Keratinocyte (primary cell): Measurements from ENCODE around the gene LDB2. TPM values are rescaled to one million over a fixed set of nuclear protein-coding genes. Genes with fewer than 3 reads are reported as not detected.

Experiments
- DNase-seq: peaks from one replicate; pipeline ENCODE4 v3.0.0-alpha.2; 2011; ENCODE audit warnings: low read depth, missing footprints, low spot score
- FAIRE-seq: peaks from 2 replicates; lab custom pipeline; 2011; peaks lifted over from hg19 to GRCh38; lab: Jason Lieb, UNC
- H2AFZ ChIP-seq: 2 replicates; pipeline ENCODE4 v1.6.0; 2012; ENCODE audit warnings: low read length, control low read depth, inconsistent platforms; ENCODE audit not compliant: control insufficient read depth
- H3K27ac ChIP-seq: 2 replicates; pipeline ENCODE4 v1.5.1; 2011; ENCODE audit warnings: low read length; ENCODE audit not compliant: control insufficient read depth, insufficient read depth
- H3K27me3 ChIP-seq: 3 replicates; pipeline ENCODE4 v1.6.0; 2011; ENCODE audit warnings: low read length; ENCODE audit not compliant: control insufficient read depth, insufficient read depth; ENCODE audit errors: extremely low read depth
- H3K36me3 ChIP-seq, 2 experiments: 2 replicates in 1 of 2; 3 replicates in 1 of 2; pipeline ENCODE4 v1.5.1; 2011; ENCODE audit warnings: low read length in 2 of 2, mild to moderate bottlenecking in 1 of 2; ENCODE audit not compliant: control insufficient read depth in 2 of 2, insufficient read depth in 2 of 2; ENCODE audit errors: extremely low read depth in 1 of 2
- H3K4me1 ChIP-seq: 3 replicates; pipeline ENCODE4 v1.5.1; 2011; ENCODE audit warnings: low read length; ENCODE audit not compliant: control insufficient read depth, insufficient read depth; ENCODE audit errors: extremely low read depth
- H3K4me2 ChIP-seq: 3 replicates; pipeline ENCODE4 v1.6.0; 2011; ENCODE audit warnings: low read depth, low read length; ENCODE audit not compliant: control insufficient read depth, insufficient read depth; ENCODE audit errors: extremely low read depth
- H3K4me3 ChIP-seq, 3 experiments: fragments of 200-600 bp in 1 of 3; sonication (generic) in 1 of 3; 2 replicates in 2 of 3; 3 replicates in 1 of 3; pipeline ENCODE4 v1.5.1; 2011 to 2016; ENCODE audit warnings: low read length in 3 of 3, mild to moderate bottlenecking in 3 of 3, control low read depth in 2 of 3, inconsistent platforms in 1 of 3, low read depth in 1 of 3, mixed read lengths in 1 of 3, mixed run types in 1 of 3, moderate library complexity in 1 of 3; ENCODE audit not compliant: control insufficient read depth in 2 of 3, insufficient read depth in 2 of 3; ENCODE audit errors: extremely low read depth in 1 of 3
- H3K79me2 ChIP-seq: 2 replicates; pipeline ENCODE4 v1.6.0; 2012; ENCODE audit warnings: low read length; ENCODE audit not compliant: control insufficient read depth, insufficient read depth
- H3K9ac ChIP-seq: 3 replicates; pipeline ENCODE4 v1.6.0; 2011; ENCODE audit warnings: low read length; ENCODE audit not compliant: control insufficient read depth, insufficient read depth; ENCODE audit errors: extremely low read depth
- H3K9me1 ChIP-seq: 3 replicates; pipeline ENCODE4 v1.6.0; 2011; ENCODE audit warnings: low read length; ENCODE audit not compliant: control insufficient read depth, insufficient read depth; ENCODE audit errors: extremely low read depth
- H3K9me3 ChIP-seq: 2 replicates; pipeline ENCODE4 v1.5.1; 2012; ENCODE audit warnings: low read depth, low read length; ENCODE audit not compliant: control insufficient read depth
- H4K20me1 ChIP-seq: 3 replicates; pipeline ENCODE4 v1.6.0; 2011; ENCODE audit warnings: low read length; ENCODE audit not compliant: control insufficient read depth, insufficient read depth; ENCODE audit errors: extremely low read depth
- EZH2 ChIP-seq: IDR thresholded peaks from one replicate; pipeline ENCODE4 v1.6.1; 2012; ENCODE audit warnings: inconsistent platforms, mild to moderate bottlenecking, low read length, moderate library complexity
- dilution Hi-C: fragments of 300-500 bp; cut with MboI; formaldehyde crosslinking; loops from one replicate; pipeline ENCODE4 v1.7.0; 2020; ENCODE audit warnings: low sequenced_read_pairs; ENCODE audit not compliant: extremely low pct_ligation_motif_present
- polyA plus RNA-seq, 5 experiments: library from polyadenylated mRNA; depleted of rRNA in 3 of 5; stranded (reverse) in 3 of 5; stranded (forward) in 1 of 5; unstranded in 1 of 5; fragments of >200 nt; gene quantifications; 1 replicate in 1 of 5; 2 replicates in 3 of 5; 3 replicates in 1 of 5; pipeline versions ENCODE4 v1.2.1 to v1.2.3, GENCODE V29; 2011 to 2012; ENCODE audit warnings: missing spikeins in 2 of 5, low read depth in 1 of 5, low replicate concordance in 1 of 5
- TF ChIP-seq, protein P1 (sequence below), 3 experiments: IDR thresholded peaks in 1 of 3; conservative IDR thresholded peaks in 1 of 3; optimal IDR thresholded peaks in 1 of 3; 2 replicates in 2 of 3; 3 replicates in 1 of 3; pipeline versions ENCODE3 to v1.5.1; 2011; ENCODE audit warnings: low read length in 3 of 3, mild to moderate bottlenecking in 3 of 3, moderate library complexity in 2 of 3, control low read depth in 1 of 3, inconsistent platforms in 1 of 3; ENCODE audit not compliant: insufficient read depth in 2 of 3; ENCODE audit errors: extremely low read depth in 1 of 3

Gene LDB2
- polyA plus RNA-seq, 1 donor (not counting 4 experiments of a cell fraction or from before 2014, with no cell fraction given), result not detected

DNA sequence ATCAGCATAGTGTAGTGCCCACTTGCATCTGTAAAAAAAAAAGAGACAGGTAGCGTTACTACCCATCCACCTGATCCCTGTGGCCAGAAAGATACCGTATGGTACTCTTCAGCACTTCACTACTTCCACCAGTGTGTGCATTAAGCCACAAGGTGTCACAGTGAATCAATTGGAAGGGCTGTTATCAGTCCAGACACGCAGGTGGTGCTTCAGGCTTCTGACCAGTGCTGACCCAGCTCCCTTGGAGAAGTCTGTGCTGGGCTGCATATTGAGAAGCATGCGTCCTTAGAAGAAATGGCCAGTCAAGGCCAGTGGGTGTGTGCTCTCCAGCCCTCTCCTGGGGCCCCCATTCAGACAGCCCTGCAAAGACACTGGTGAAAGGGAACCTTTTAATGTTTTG lies 10.6 kb downstream of the LDB2 start:
- no peaks in the 10 kb centered on the region for H3K27me3 ChIP-seq
- no peaks in the 10 kb centered on the region for H3K36me3 ChIP-seq
- FAIRE-seq (no peak), DNase-seq (no peak)
- H3K4me3 ChIP-seq, result no peak overlapping the region
- H3K27ac ChIP-seq, result no peak overlapping the region
- no peak overlapping the region for H2AFZ ChIP-seq
- dilution Hi-C loops, result no loop called here
- no peaks in the 10 kb centered on the region for H3K9me1 ChIP-seq
- no peaks in the 10 kb centered on the region for H3K79me2 ChIP-seq
- H3K4me1 ChIP-seq, result no peaks in the 10 kb centered on the region
- H3K9ac ChIP-seq, result no peak overlapping the region
- H3K9me3 ChIP-seq, result no peaks in the 10 kb centered on the region
- H3K4me2 ChIP-seq, result no peak overlapping the region
- H4K20me1 ChIP-seq, result no peaks in the 10 kb centered on the region
- TF ChIP-seq, protein P1, sequence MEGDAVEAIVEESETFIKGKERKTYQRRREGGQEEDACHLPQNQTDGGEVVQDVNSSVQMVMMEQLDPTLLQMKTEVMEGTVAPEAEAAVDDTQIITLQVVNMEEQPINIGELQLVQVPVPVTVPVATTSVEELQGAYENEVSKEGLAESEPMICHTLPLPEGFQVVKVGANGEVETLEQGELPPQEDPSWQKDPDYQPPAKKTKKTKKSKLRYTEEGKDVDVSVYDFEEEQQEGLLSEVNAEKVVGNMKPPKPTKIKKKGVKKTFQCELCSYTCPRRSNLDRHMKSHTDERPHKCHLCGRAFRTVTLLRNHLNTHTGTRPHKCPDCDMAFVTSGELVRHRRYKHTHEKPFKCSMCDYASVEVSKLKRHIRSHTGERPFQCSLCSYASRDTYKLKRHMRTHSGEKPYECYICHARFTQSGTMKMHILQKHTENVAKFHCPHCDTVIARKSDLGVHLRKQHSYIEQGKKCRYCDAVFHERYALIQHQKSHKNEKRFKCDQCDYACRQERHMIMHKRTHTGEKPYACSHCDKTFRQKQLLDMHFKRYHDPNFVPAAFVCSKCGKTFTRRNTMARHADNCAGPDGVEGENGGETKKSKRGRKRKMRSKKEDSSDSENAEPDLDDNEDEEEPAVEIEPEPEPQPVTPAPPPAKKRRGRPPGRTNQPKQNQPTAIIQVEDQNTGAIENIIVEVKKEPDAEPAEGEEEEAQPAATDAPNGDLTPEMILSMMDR (optimal IDR thresholded peaks at IDR 0.05 in 1 of 3, IDR thresholded peaks at IDR 0.05 in 1 of 3, conservative IDR thresholded peaks at IDR 0.05 in 1 of 3; ENCODE audit: extremely low read depth in 1 of 3, insufficient read depth in 2 of 3, low read length in 3 of 3), result no peak
- no peak for TF ChIP-seq EZH2

DNA sequence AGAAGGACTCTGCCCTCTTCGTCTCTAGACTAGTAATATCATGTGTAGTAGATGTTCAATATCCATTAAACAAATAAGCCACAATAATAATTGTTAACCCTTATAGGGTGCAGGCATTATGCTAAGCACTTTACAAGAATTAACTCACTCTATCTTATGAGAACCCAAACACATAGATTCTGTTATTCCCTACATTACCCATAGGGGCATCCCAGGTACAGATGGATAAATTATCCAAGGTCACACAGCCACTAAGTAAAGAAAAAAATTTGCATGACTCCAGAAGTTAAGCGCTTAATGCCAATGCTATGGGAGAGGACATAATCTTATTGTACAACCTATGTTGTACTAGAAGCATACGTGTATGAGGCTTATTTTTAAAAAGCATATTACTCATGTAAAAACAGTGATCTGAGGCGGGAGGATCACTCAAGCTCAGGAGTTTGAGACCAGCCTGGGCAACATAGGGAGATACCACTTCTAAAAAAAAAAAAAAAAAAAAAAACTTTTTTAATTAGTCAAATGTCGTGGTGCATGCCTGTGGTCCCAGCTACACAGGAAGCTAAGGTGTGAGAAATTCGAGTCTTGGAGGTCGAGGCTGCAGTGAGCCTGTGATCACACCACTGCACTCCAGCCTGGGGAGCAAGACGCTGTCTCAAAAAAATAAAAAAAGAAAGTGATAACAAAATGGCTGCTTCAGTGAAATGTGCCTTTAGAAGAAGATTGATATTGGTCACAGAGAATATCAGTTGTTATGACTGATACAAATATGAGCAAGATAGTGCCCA lies 13.6 kb downstream of the LDB2 start:
- Histone ChIP-seq H3K27me3 (no peaks in the 10 kb centered on the region), H4K20me1 (no peaks in the 10 kb centered on the region), H3K9ac (no peak overlapping the region), H2AFZ (no peak overlapping the region), H3K4me2 (no peak overlapping the region), H3K9me1 (no peaks in the 10 kb centered on the region), H3K36me3 (no peaks in the 10 kb centered on the region), H3K79me2 (no peaks in the 10 kb centered on the region), H3K4me3 (no peak overlapping the region), H3K27ac (no peak overlapping the region), H3K9me3 (no peaks in the 10 kb centered on the region), H3K4me1 (no peaks in the 10 kb centered on the region)
- FAIRE-seq, result no peak
- dilution Hi-C loops, result no loop called here
- DNase-seq, result no peak
- TF ChIP-seq, protein P1 (optimal IDR thresholded peaks at IDR 0.05 in 1 of 3, IDR thresholded peaks at IDR 0.05 in 1 of 3, conservative IDR thresholded peaks at IDR 0.05 in 1 of 3; ENCODE audit: extremely low read depth in 1 of 3, insufficient read depth in 2 of 3, low read length in 3 of 3), result no peak
